Esophagus muscularis mucosa (tissue), 4 donors: Measurements from ENCODE around the gene ABCC12. TPM values are rescaled to one million over a fixed set of nuclear protein-coding genes. Genes with fewer than 3 reads are reported as not detected.

Source experiments
- DNase-seq: peaks from one replicate; pipeline ENCODE4 v3.0.0-alpha.2; 2017; ENCODE audit errors: extremely low spot score
- H3K27ac ChIP-seq, 4 donors: fragments of 200-600 bp; sonication (generic); replicated peaks in 1 of 4; 1 replicate in 3 of 4; 2 replicates in 1 of 4; pipeline ENCODE4 v1.5.1; 2016 to 2019; ENCODE audit warnings: mild to moderate bottlenecking in 1 of 4
- H3K27me3 ChIP-seq, 4 donors: fragments of 200-600 bp; sonication (generic); one replicate each; pipeline versions ENCODE4 v1.5.1 to v1.6.0; 2016 to 2019
- H3K36me3 ChIP-seq, 4 donors: fragments of 200-600 bp; sonication (generic); one replicate each; pipeline ENCODE4 v1.5.1; 2016 to 2019
- H3K4me1 ChIP-seq, 4 donors: fragments of 200-600 bp; sonication (generic); one replicate each; pipeline ENCODE4 v1.5.1; 2016 to 2019
- H3K4me3 ChIP-seq, 4 donors: fragments of 200-600 bp; sonication (generic); 1 replicate in 2 of 4; 2 replicates in 2 of 4; pipeline ENCODE4 v1.5.1; 2016 to 2019; ENCODE audit warnings: mild to moderate bottlenecking in 4 of 4, moderate library complexity in 1 of 4
- H3K9me3 ChIP-seq, 4 donors: fragments of 200-600 bp; sonication (generic); 1 replicate in 3 of 4; 2 replicates in 1 of 4; pipeline ENCODE4 v1.5.1; 2016 to 2019
- EP300 ChIP-seq: sonication (generic); formaldehyde crosslinking; IDR thresholded peaks from one replicate; pipeline ENCODE4 v1.6.1; 2017; ENCODE audit warnings: antibody characterized with exemption
- POLR2A ChIP-seq: fragments of 450-650 bp; IDR thresholded peaks from one replicate; pipeline ENCODE4 v1.6.1; 2017; ENCODE audit warnings: antibody characterized with exemption, moderate library complexity, mild to moderate bottlenecking, low read depth
- POLR2AphosphoS5 ChIP-seq, 2 donors: sonication (generic); formaldehyde crosslinking; IDR thresholded peaks; one replicate each; pipeline ENCODE4 v1.6.1; 2017; ENCODE audit warnings: antibody characterized with exemption in 2 of 2
- WGBS: methylation state at CpG from one replicate; pipeline ENCODE4 v1.1.5; 2018; 5-methylcytosine and 5-hydroxymethylcytosine counted together
- intact Hi-C: fragments of 100-400 bp; cut with DNase I; formaldehyde crosslinking; loops from one replicate; pipeline ENCODE4 v1.15.1; 2023
- total RNA-seq, 4 donors: library from RNA; depleted of rRNA; stranded (reverse); fragments of >200 nt; gene quantifications; one replicate each; pipeline versions ENCODE4 v1.1.0 to v1.2.1, GENCODE V29; 2016
- TF ChIP-seq, protein P1 (sequence below), 3 experiments: fragments of 200-600 bp in 2 of 3; fragments of 450-650 bp in 1 of 3; sonication (generic) in 2 of 3; IDR thresholded peaks; one replicate each; pipeline ENCODE4 v1.5.1; 2017 to 2019; ENCODE audit warnings: antibody characterized with exemption in 3 of 3, mild to moderate bottlenecking in 2 of 3, moderate library complexity in 1 of 3

Gene ABCC12
- total RNA-seq, 4 donors from 2014 or later = not detected

DNA sequence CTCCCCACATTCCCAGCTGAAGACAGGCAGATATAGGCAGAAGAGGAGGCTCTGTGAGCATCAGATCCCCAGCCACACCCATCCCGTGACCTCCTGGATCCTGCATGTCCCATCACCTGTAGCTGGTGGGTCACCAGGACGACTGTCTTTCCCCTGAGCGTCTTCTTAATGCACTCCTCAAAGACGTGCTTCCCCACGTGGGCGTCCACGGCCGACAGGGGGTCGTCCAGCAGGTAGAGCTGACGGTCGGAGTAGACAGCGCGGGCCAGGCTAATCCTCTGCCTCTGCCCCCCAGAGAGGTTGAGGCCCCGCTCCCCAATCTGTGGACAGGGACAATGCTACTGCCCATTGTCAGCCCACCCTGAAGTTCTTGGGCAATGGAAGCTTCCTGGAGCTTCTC, 40.5 kb downstream of the ABCC12 start:
- no peak overlapping the region for H3K4me3 ChIP-seq
- WGBS = 95% methylated on average over 14 of the region's 14 CpGs
- H3K36me3 ChIP-seq = no peaks in the 10 kb centered on the region
- TF ChIP-seq POLR2AphosphoS5 (IDR thresholded peaks at IDR 0.05) (no peak), EP300 (no peak), POLR2A (no peak)
- TF ChIP-seq, protein P1, sequence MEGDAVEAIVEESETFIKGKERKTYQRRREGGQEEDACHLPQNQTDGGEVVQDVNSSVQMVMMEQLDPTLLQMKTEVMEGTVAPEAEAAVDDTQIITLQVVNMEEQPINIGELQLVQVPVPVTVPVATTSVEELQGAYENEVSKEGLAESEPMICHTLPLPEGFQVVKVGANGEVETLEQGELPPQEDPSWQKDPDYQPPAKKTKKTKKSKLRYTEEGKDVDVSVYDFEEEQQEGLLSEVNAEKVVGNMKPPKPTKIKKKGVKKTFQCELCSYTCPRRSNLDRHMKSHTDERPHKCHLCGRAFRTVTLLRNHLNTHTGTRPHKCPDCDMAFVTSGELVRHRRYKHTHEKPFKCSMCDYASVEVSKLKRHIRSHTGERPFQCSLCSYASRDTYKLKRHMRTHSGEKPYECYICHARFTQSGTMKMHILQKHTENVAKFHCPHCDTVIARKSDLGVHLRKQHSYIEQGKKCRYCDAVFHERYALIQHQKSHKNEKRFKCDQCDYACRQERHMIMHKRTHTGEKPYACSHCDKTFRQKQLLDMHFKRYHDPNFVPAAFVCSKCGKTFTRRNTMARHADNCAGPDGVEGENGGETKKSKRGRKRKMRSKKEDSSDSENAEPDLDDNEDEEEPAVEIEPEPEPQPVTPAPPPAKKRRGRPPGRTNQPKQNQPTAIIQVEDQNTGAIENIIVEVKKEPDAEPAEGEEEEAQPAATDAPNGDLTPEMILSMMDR (IDR thresholded peaks at IDR 0.05) = no peak
- DNase-seq = no peak
- no peaks in the 10 kb centered on the region for H3K9me3 ChIP-seq
- peaks cover 0 to 4% (median 0%) of the 10 kb centered on the region in 4 donors for H3K4me1 ChIP-seq
- peaks cover 0 to 14% (median 0%) of the 10 kb centered on the region in 4 donors for H3K27me3 ChIP-seq
- no peak overlapping the region for H3K27ac ChIP-seq
- intact Hi-C loops = no loop called here

DNA sequence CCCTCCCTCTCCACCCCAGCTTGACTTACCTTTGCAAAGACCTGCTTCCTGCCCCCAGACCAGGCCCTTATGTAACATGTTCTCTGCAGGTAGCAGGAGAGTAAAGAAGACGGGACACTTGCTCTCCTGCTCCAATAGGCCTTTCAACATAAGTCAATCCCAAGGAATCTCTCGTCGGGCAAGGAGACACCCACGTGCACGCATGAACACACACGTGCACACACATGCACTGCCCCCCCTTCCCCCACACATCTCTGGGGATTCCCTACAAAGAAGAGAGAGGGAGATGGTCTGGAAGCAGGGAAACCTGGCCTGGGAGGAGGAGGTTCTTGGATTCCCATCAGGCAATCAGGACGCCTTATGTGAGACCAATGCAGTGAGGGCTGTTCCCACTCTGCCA, 41.4 kb downstream of the ABCC12 start:
- no peak for TF ChIP-seq POLR2A
- TF ChIP-seq EP300 = no peak
- TF ChIP-seq, protein P1 (IDR thresholded peaks at IDR 0.05) = no peak
- TF ChIP-seq POLR2AphosphoS5 (IDR thresholded peaks at IDR 0.05) = no peak
- Histone ChIP-seq H3K4me3 (no peak overlapping the region), H3K36me3 (no peaks in the 10 kb centered on the region), H3K9me3 (no peaks in the 10 kb centered on the region), H3K27me3 (peaks cover 0 to 14% (median 0%) of the 10 kb centered on the region in 4 donors), H3K4me1 (peaks cover 0 to 4% (median 0%) of the 10 kb centered on the region in 4 donors), H3K27ac (no peak overlapping the region)
- 91% methylated on average over 7 of the region's 7 CpGs for WGBS
- intact Hi-C loops = no loop called here
- no peak for DNase-seq

GRCh38 chr16:48113471-48113870, 42.3 kb downstream of the ABCC12 start:
- intact Hi-C loops = no loop called here
- H3K4me3 ChIP-seq = no peak overlapping the region
- no peak overlapping the region for H3K27ac ChIP-seq
- WGBS = 59% methylated on average over 4 of the region's 7 CpGs
- TF ChIP-seq, protein P1 (IDR thresholded peaks at IDR 0.05) = no peak
- TF ChIP-seq POLR2AphosphoS5 (IDR thresholded peaks at IDR 0.05) = no peak
- TF ChIP-seq POLR2A = no peak
- TF ChIP-seq EP300 = no peak
- DNase-seq = no peak
- H3K9me3 ChIP-seq = no peaks in the 10 kb centered on the region
- peaks cover 0 to 14% (median 0%) of the 10 kb centered on the region in 4 donors for H3K27me3 ChIP-seq
- no peaks in the 10 kb centered on the region for H3K36me3 ChIP-seq
- H3K4me1 ChIP-seq = peaks cover 0 to 4% (median 0%) of the 10 kb centered on the region in 4 donors

DNA sequence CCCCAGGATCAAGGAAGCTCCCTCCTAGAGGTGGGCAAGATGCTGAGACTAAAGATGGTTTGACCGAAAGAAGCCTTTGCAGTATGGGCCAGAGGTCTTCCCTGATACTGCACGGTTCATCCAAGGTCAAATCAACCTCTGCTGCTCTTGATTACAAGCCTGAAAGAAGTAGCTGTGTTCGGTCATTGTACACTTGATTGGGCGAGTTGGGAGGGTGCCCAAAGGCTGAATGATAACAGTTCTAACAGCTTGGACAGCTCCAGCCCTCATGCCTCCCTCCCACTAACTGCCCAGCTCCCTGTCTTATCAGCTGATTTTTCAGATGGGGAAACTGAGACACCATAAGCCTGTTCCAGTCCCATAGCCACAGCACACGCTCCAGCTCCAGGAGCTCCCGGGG, 42.8 kb downstream of the ABCC12 start:
- Histone ChIP-seq H3K9me3 (no peaks in the 10 kb centered on the region), H3K4me1 (peaks cover 0 to 4% (median 0%) of the 10 kb centered on the region in 4 donors), H3K36me3 (no peaks in the 10 kb centered on the region), H3K27me3 (peaks cover 0 to 14% (median 0%) of the 10 kb centered on the region in 4 donors), H3K4me3 (no peak overlapping the region), H3K27ac (no peak overlapping the region)
- intact Hi-C loops = no loop called here
- DNase-seq = no peak
- 69% methylated on average over 6 of the region's 6 CpGs for WGBS
- TF ChIP-seq, protein P1 (IDR thresholded peaks at IDR 0.05) = no peak
- TF ChIP-seq POLR2A = no peak
- no peak for TF ChIP-seq POLR2AphosphoS5 (IDR thresholded peaks at IDR 0.05)
- no peak for TF ChIP-seq EP300

- Histone ChIP-seq H3K27me3 (peaks cover 0 to 17% (median 0%) of the 10 kb centered on the region in 4 donors), H3K27ac (no peak overlapping the region), H3K4me1 (peaks cover 0 to 4% (median 0%) of the 10 kb centered on the region in 4 donors), H3K9me3 (no peaks in the 10 kb centered on the region), H3K4me3 (no peak overlapping the region), H3K36me3 (no peaks in the 10 kb centered on the region)
- no peak for DNase-seq
- WGBS = 42% methylated on average over 3 of the region's 3 CpGs
- TF ChIP-seq POLR2AphosphoS5 (IDR thresholded peaks at IDR 0.05) = no peak
- TF ChIP-seq EP300 = no peak
- TF ChIP-seq POLR2A = no peak
- TF ChIP-seq, protein P1 (IDR thresholded peaks at IDR 0.05) = no peak
- intact Hi-C loops = no loop called here
Observed at GRCh38 chr16:48112600-48112999, 43.2 kb downstream of the ABCC12 start.
